Eye (tissue), 1 donor: ENCODE results near the gene PRPSAP2.

ENCODE experiments used
- DNase-seq: peaks from one replicate; pipeline ENCODE4 v3.0.0-alpha.2; 2015

PRPSAP2 gene

DNA sequence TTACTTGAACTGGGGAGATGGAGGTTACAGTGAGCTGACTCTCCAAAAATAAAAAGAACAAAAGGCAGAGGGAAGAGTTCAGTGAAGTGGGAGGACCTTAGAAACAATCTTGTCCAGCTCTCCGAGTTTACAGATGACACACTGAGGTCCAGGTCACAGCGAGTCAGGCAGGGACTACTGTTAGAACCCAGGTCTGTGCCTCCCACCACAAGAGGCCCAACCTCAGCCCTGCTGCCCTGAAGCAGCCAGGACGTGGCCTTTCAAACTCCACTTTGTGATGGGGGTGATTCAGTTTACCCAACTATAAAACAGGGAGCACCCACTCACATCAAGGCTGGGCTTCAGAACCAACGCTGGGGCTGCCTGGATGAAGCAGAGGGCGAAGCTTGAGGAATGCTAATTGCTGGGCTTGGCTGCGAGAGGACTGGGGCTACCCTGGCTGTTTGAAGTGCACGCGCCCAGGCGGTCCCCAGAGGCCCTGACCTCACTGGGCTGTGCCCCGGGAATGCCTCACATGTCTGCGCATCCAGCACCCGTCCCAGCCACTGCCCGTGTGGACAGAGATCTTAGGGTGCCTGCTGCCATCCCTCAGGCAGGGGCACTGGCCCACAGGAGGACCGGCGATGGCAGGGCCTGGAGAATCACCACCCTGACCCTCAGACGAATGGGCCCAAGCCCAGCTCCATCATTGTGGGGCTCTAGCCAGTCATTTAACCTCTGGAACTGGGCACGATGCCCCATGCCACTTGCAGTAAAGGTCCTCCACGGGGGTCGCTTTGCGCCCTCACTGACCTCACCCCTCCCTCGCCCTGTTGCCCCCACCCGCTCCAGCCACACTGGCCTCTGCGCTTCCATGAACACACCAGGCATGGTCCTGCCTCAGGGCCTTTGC is 105.4 kb downstream of the PRPSAP2 start:
- DNase-seq, result no peak

DNA sequence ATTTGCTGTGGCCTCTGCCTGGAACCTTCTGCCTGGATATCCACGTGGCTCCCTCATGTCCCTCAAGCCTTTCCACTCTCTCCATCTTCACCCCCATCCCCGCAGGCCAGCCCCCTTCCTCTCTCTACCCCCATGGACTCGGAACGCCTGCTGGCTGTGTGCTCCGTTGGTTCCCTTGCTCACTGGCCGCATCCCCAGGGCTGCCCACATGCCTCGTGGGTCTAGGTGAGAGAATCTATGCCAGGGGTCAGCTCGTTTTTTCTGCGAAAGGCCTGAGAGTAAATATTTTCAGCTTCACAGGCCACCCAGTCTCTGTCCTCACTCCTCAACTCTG is 106.1 kb downstream of the PRPSAP2 start:
- no peak for DNase-seq

DNA sequence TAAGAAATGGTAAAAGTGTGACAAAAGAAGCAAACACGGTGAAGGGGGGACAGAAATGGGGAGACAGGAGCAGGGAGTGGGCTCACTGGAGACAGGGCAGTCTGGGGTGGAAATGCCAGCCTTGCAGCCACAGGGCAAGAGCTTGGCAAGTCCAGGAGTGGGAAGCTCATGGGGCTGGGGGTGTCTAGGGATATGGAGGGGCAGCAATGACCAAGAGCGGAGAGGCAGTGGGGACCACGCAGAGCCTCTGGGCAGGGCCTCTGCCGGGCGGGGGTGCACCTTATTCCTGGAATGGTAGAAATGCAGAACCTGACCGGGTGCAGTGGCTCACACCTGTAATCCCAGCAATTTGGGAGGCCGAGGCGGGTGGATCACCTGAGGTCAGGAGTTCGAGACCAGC is 106.6 kb downstream of the PRPSAP2 start:
- no peak for DNase-seq

DNA sequence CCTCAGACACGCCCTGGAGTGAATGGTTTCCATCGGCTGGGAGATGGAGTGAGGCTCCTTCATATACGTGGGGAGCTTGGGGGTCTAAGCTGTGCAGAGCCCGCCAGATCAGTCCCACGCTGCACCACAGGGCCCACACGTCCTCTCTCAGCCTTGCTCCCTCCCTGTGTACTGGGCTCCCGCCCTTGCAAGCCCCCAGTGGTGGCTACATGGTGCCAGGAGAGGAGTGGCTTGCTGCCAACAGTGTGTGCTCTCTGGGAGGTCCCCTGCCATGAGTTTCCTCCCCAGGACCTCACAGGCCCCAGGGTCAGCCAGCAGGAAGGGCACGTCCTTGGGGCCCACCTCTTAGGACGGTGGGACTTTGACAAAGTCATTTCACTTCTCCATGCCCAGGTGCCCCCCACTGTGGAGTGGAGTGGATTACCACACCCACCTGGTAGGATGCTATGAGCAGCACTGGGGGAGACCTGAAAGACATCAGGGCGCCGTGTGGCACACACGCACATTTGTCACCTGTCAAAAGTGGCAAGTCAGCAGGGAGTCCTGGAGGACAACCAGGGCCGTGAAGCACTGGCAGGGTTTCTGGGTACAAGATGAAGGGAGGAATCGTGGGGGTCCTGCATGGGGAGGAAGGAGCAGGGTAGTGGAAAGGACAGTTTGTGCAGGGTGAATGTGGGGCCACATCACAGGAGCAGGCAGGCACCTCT is 107.8 kb downstream of the PRPSAP2 start:
- DNase-seq, result no peak

DNA sequence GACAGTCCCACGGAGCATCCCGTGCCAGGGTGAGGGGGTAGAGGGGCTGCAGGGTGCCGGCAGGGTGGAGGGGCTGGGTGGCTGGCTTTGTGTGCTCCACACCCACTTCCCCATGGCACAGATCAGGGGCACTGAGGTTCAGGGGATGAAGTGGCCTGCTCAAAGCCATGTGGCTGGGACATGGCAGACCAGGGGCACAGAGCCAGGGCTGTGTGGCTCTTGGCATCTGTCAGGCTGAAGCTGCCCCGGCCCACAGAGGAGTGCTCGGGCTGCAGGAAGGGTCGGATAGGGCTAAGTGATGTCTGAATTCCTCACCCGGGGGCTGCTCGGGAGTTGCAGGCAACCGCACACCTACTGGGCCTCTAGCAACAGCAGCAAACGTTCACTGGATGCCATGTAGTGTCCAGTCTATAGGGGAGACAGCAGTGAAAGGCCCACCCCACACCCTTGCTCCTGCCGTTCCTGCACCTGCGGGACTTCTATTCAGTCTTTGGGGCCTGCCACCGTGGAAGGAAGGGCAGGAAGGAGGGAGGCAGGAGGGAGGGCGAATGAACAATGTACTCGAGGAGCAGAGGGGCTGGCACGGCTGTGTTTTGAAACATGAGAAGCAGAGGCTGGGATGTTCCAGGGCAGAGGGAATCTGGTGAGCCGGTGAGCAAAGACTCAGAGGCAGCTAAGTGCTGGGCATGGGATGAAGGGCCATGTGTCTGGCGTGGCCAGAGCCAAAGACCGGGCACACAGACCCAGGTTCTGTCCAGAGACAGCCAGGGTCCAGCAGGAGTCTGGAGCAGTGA is 109.1 kb downstream of the PRPSAP2 start:
- peak; percentile 78 for DNase-seq

DNA sequence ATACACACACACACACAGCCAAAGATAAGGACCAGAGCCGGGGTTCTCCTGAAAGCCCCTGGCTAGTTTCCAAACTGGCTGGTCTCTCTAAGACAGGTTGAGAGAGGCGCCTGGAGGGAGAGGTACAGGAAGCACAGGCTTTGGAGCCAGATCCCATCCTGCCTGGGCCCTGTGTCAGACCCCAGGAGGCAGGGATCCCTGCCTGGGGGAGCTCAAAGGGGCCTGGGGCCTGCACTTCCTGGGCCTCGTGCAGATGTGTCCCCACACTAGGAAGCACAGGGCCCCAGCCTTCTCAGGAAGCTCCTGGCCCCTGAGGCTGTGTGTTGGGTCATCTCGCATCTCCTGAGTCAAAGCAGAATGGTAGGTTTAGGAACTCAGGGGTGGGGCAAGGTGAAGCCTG is 110.0 kb downstream of the PRPSAP2 start:
- no peak for DNase-seq

DNA sequence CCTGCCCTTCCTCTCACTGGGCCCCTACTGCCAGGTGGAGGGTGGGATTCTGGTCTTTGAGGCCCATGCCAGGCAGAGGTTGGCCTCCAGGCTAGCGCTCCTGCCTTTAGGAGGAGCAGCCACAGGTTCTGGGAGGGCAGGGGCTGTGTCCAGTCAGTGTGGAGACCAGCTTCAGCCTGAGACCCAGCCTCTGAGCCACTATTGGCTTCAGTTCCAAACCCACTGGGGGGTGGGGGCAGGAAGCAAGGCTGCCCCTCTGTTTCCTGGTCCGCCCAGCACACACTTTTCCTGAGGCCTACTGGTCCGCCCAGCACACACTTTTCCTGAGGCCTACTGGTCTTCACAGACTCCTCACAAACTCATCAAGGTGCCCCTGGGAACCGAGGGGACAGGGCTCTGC is 110.4 kb downstream of the PRPSAP2 start:
- DNase-seq, result no peak

DNA sequence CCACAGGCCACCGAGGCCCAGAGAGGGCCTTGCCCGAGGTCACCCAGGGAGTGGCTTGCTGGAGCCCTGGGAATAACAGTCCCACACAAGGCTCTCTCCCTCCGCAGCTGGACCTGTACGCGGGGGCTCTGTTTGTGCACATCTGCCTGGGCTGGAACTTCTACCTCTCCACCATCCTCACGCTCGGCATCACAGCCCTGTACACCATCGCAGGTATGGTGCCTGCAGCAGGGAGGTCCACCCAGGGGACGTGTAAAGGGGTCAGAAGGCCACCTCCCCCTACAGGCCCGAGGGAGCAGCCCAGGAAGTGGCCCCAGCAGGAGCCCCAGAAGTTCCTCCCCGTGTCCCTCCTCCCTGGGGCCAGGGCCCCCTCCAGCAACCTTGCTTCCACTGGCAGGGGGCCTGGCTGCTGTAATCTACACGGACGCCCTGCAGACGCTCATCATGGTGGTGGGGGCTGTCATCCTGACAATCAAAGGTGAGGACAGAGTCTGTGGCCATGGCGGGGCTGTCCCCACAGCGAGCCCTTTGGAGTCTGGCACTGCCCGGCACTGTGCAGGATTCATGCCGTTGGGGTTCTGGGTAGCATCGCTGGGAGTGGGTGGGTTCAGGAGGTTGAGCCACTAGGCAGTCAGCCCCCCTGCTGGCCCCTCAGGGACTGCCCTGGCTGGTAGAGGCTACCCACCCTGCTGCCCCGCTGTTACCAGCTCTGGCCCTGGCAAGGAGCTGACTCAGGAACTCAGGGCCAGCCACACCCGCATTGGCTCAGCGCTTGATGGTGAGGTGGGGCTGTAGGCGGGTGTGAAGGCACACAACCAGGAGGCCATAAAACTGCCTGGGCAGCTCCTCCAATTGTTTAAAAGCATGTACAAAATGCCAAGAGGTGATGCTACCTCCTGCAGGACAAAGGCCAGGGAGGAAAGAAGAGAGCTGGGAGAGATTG is 111.3 kb downstream of the PRPSAP2 start:
- no peak for DNase-seq

DNA sequence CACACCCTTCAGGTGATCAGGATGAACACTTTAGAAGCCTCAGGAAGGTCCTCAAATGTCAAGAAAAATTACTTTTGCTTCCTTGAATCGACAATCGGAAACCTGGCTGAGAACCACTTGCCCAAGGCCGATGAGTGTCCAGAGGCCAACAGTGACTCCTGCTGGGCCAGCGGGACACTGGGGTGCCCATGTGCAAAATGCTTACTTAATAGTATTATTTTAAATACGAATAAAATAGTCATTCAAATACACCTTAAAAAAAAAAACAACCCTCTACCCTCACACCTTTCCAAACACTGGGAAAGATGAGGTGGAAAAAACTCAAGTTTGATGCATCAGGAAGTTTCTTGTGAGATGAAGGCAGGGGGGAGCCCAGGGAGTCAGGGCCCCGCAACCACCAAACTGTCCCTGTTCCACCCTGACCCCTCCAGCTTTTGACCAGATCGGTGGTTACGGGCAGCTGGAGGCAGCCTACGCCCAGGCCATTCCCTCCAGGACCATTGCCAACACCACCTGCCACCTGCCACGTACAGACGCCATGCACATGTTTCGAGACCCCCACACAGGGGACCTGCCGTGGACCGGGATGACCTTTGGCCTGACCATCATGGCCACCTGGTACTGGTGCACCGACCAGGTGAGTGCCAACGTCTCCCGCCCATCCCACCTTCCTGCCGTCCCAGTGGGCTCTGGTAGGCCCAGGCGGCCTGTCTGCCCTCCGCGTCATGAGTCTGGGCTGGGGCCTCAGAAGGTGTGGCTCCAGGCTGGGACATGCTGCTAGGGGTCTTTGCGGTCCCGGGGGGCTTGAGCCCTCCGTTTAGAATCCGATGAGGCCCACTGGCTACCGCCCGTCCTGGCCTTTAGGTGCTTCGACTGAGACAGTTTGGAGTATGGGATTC is 112.9 kb downstream of the PRPSAP2 start:
- DNase-seq, result no peak

DNA sequence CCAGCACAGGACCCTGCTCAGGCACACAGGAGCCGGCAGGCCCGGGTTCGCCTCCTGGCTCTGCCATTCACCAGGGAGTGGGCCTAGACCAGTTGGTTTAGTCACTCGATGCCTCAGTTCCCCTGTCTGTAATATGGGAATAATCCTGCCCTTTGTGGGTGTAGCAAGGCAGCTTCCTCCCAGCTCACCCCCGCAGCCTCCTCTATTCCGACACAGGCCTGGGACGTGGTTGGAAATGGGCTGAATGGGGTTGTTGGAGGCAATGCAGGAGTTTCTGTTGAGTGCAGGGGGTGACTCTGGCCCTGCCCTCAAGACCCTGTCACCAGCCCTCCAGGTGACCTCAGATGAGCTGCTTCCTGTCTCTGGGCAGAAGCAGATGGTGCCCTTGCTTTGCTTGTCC is 113.9 kb downstream of the PRPSAP2 start:
- DNase-seq, result no peak

DNA sequence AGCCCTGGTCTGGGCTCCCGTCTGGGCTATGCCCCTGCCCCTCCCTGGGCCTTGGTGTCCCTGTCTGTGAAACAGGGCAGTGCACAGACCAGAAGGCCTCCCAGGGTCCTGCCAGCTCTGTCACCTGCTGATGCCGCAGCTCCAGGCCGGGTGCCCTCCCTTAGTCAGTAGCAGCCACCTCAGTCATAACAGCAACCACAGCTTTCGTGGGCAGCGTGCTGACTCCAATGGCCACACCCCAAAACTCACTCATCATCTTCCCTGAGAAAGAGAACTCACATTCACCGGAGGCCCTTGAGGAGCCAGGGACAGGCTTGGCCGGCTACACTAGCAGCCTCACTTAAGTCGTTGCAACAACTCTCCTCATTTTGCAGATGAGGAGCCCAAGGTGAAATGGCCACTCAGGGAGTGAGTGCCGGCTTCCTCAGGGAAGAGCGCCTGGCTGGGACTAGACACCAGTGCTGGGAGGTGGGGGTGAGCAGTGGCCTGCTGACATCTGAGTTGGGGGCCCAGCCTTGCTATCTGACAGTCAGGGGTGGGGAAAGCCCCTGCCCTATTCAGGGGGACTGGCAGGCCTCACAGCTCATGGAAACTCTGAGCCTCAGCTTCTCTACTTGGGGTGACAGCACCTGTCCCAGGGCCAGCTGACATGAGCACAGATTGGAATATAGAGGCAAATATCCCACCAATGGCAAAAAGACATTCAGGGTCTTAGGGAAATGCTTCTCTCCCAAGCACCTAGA is 116.6 kb downstream of the PRPSAP2 start:
- DNase-seq, result no peak

DNA sequence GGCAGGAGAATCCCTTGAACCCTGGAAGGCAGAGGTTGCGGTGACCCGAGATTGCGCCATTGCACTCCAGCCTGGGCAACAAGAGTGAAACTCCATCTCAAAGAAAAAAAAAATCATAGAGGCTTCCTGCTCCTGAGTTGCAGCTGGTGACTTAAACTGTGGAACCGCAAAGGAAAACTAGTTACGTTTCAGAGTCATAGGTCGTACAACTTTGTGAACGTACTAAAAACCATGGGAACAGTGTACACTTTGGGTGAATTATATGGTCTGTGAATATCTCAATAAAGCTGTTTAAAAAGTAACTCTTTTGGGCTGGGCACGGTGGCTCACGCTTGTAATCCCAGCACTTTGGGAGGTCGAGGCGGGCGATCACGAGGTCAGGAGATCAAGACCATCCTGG is 117.7 kb downstream of the PRPSAP2 start:
- no peak for DNase-seq

DNA sequence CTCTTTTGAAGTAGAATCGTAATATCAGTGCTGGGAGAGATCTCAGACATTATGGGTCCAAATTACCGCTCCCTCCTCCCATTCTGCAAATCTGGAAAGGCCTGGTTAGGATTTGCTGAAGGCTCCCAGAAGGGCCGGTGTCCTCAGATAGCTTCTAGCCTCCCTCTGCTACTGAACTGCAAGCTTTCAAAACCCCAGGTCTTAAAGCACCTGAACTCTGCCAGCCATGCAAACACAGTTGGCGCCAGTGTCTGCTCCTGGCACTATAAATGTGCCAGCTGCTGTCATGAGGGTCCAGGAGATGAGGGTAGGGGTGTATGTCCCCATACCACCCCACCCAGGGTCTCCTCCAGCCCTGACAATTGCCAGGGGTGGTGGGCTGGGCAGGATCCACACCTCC is 118.3 kb downstream of the PRPSAP2 start:
- DNase-seq, result no peak

DNA sequence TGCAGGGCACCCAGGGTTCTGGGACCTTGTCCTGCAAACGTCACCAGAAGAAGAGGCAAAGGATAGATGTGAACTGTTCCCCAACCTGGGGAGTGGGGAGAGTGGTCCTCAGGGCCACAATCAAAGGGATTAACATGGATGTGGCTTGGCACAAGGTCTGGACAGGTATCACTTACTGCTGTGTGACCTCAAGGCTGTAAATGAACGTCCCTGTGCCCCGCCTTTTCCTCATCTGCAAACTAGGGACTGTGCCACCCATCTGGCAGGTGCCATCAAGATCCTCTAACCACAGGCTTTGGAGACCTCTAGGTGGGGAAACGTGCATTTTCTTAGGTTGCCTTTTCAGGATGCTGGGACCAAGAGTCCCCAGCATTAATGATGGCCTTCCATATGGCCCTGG is 119.1 kb downstream of the PRPSAP2 start:
- no peak for DNase-seq

DNA sequence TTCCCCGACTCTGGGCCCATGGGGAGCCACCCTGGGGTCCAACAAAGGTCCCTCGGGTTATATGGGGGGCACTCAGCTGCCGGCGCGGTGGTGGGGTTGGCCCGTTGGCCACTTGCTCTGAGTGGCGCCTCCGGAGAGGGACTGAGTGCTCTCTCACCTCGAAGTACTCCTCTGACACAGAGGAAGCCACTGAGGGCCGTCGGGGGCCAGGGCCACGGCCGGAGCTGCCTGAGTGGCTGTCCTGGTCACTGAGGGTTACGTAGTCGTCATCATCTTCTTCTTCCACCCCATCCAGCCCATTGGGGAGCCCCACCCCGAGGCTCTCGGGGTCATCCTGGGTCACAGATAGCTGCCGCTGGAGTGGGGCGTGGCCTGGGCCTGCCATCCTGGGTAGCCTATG is 119.7 kb downstream of the PRPSAP2 start:
- no peak for DNase-seq

DNA sequence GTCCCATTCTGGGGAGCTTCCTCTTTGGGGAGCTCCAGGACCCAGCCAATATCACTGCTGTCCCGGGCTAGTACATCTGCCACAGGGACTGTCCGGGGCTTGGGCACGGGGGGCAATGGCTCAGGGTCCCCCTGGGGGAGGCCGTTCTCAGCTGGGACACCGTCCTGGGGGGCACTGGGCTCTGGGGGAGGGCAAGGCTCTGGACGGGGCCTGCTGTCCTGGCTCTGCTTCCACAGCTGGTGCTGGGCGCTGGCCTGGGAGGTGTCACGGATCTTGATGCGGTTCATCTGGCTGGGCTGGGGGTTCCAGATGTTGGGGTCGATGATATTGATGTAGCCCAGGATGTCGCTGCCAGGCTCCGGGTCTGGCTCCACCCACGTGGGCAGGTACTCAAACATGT is 120.1 kb downstream of the PRPSAP2 start:
- no peak for DNase-seq

DNA sequence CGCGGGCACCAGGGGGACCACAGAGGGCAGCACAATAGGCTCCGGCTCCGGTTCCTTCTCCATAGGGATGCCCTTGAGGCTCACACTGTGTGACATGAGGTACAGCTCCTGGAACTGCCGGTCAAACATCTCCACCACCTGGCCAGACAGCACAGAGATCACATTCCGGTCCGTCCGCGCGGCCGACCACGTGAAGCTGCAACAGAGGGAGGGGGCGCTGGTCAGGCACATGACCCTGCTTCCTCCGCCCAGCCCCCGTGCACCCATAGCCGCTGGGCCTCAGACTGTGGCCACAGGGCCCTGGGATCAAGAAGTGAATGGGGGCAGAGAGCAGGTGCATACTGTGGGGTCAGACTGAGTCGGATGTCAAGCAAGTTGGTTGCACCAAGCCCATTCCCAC is 120.7 kb downstream of the PRPSAP2 start:
- no peak for DNase-seq
